Activated T-cell treated with anti-CD3 and anti-CD28 coated beads, Interleukin-2, amount 50 U/mL, for 24 hours (primary cell): ENCODE measurements around the gene SFTPB.

ENCODE experiments used
- DNase-seq: peaks from one replicate; pipeline ENCODE4 v3.0.0-alpha.2; 2020
- H3K27ac Mint-ChIP-seq: 2 replicates; pipeline ENCODE4 v1.8.0; 2020; ENCODE audit warnings: mild to moderate bottlenecking, mixed read lengths
- H3K27me3 Mint-ChIP-seq: 2 replicates; pipeline ENCODE4 v1.8.0; 2020; ENCODE audit warnings: mixed read lengths
- H3K36me3 Mint-ChIP-seq: 2 replicates; pipeline ENCODE4 v1.8.0; 2020; ENCODE audit warnings: low read depth, mixed read lengths
- H3K4me1 Mint-ChIP-seq: 2 replicates; pipeline ENCODE4 v1.8.0; 2020; ENCODE audit warnings: low read depth, mixed read lengths
- H3K4me3 Mint-ChIP-seq: 2 replicates; pipeline ENCODE4 v1.8.0; 2020; ENCODE audit warnings: mild to moderate bottlenecking, moderate library complexity, mixed read lengths
- H3K9me3 Mint-ChIP-seq: 2 replicates; pipeline ENCODE4 v1.8.0; 2020; ENCODE audit warnings: mixed read lengths

The SFTPB gene

GRCh38 chr2:85706599-85707296, 38.7 kb upstream of the SFTPB start:
- Mint-ChIP-seq H3K9me3 (no peaks in the 10 kb centered on the region), H3K36me3 (no peaks in the 10 kb centered on the region), H3K27me3 (peaks cover 13% of the 10 kb centered on the region), H3K27ac (no peak overlapping the region), H3K4me1 (peaks cover 28% of the 10 kb centered on the region), H3K4me3 (no peak overlapping the region)
- DNase-seq, result no peak

DNA sequence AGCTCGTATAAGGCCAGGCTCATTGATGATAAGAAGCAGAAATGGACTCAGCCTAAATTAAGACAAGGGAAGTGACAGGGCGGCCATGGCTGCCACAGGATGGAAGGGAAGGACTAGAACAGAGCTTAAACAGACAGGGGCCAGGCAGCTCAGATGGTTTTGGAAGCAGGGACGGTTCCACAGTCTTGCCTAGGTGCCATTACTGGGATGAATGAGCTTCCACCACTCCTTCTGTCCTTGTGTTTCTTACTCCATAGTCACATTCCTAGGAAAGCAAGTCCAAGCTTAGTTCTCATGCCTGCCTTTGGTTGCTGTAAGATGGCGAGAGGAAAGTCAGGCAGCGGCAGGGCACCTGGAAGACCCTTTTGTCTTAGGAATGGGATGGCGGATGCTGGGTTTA, 38.1 kb upstream of the SFTPB start:
- Mint-ChIP-seq H3K36me3 (no peaks in the 10 kb centered on the region), H3K4me1 (peaks cover 31% of the 10 kb centered on the region), H3K27me3 (peaks cover 9% of the 10 kb centered on the region), H3K9me3 (no peaks in the 10 kb centered on the region), H3K4me3 (no peak overlapping the region), H3K27ac (no peak overlapping the region)
- no peak for DNase-seq

GRCh38 chr2:85705680-85706039, 37.7 kb upstream of the SFTPB start:
- DNase-seq, result no peak
- no peak overlapping the region for H3K27ac Mint-ChIP-seq

DNA sequence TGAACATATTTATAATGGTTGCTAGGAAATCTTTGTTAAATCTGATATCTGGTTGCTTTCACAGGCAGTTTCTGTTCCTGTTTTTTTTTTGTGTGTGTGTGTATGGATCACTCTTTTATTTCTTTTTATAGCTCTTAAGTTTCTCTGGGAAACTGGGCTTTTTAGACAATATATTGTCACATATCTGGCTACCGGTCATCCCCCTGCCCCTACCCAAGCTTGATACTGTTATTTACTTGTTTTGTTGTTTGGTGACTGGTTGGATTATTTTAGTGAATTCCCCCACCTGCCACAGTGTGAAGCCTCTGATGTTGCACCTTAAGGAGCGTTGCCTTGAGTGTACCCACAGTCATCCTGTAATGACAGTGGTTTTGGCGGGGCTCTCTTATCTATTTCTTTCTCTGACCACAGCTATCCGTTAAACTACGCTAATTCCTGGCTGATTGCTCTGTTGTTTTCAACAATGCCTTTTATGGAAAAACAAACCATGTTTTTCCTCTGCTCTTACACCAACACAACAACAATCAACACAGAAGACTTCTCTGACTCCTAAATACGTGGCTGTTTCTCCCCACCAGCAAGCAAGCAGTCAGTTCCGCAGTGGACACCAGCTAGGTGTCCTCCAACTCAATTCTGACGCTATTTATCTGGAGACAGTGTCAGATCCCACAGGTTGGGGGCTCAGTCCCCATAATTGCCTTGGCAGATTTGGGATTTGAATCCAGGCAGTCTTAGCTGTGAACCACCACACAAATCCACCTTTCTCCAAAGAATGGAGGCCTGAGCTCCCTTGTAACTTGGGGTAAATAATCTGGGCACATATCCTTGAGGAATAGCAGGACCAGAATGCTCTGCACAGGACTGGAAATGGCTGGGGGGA, 37.0 kb upstream of the SFTPB start:
- no peaks in the 10 kb centered on the region for H3K36me3 Mint-ChIP-seq
- H3K4me3 Mint-ChIP-seq, result no peak overlapping the region
- H3K9me3 Mint-ChIP-seq, result no peaks in the 10 kb centered on the region
- H3K27ac Mint-ChIP-seq, result no peak overlapping the region
- peaks cover 31% of the 10 kb centered on the region for H3K4me1 Mint-ChIP-seq
- no peak for DNase-seq
- H3K27me3 Mint-ChIP-seq, result peaks cover 9% of the 10 kb centered on the region

More at GRCh38 chr2:85705680-85706039, 37.7 kb upstream of the SFTPB start:
- Mint-ChIP-seq H3K36me3 (no peaks in the 10 kb centered on the region), H3K27me3 (peaks cover 9% of the 10 kb centered on the region), H3K4me3 (no peak overlapping the region), H3K9me3 (no peaks in the 10 kb centered on the region), H3K4me1 (peaks cover 31% of the 10 kb centered on the region)

- Mint-ChIP-seq H3K4me3 (no peak overlapping the region), H3K27ac (no peak overlapping the region), H3K27me3 (peaks cover 6% of the 10 kb centered on the region), H3K36me3 (no peaks in the 10 kb centered on the region), H3K9me3 (no peaks in the 10 kb centered on the region), H3K4me1 (peaks cover 31% of the 10 kb centered on the region)
- no peak for DNase-seq
These were observed 36.0 kb upstream of the SFTPB start for GRCh38 chr2:85704038-85704437.

DNA sequence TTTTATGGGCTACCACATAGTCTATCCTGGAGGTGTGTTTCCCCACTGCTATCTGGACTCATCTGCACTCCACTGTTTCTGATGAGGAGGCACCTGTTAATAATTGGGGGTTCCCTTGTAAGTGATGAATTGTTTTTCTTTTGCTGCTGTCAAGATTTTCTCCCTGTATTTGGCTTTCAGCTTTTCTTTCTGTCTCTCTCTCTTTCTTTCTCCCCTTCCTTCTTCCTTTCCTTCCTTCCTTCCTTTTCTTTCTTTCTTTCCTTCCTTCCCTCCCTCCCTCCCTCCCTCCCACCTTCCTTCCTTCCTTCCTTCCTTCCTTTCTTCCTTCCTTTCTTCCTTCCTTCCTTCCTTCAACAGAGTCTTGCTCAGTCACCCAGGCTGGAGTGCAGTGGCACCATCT, 35.3 kb upstream of the SFTPB start:
- Mint-ChIP-seq H3K9me3 (no peaks in the 10 kb centered on the region), H3K27me3 (peaks cover 6% of the 10 kb centered on the region), H3K4me3 (no peak overlapping the region), H3K27ac (no peak overlapping the region), H3K4me1 (peaks cover 31% of the 10 kb centered on the region), H3K36me3 (no peaks in the 10 kb centered on the region)
- DNase-seq, result no peak

GRCh38 chr2:85702800-85703199, 34.8 kb upstream of the SFTPB start:
- no peak overlapping the region for H3K27ac Mint-ChIP-seq

GRCh38 chr2:85702172-85702571, 34.2 kb upstream of the SFTPB start:
- Mint-ChIP-seq H3K27me3 (peaks cover 2% of the 10 kb centered on the region), H3K4me1 (peaks cover 28% of the 10 kb centered on the region), H3K27ac (no peak overlapping the region), H3K9me3 (no peaks in the 10 kb centered on the region), H3K36me3 (no peaks in the 10 kb centered on the region), H3K4me3 (no peak overlapping the region)
- DNase-seq, result no peak

More at GRCh38 chr2:85702800-85703199, 34.8 kb upstream of the SFTPB start:
- Mint-ChIP-seq H3K4me1 (peaks cover 31% of the 10 kb centered on the region), H3K9me3 (no peaks in the 10 kb centered on the region), H3K36me3 (no peaks in the 10 kb centered on the region), H3K27me3 (peaks cover 3% of the 10 kb centered on the region), H3K4me3 (no peak overlapping the region)
- DNase-seq, result no peak

DNA sequence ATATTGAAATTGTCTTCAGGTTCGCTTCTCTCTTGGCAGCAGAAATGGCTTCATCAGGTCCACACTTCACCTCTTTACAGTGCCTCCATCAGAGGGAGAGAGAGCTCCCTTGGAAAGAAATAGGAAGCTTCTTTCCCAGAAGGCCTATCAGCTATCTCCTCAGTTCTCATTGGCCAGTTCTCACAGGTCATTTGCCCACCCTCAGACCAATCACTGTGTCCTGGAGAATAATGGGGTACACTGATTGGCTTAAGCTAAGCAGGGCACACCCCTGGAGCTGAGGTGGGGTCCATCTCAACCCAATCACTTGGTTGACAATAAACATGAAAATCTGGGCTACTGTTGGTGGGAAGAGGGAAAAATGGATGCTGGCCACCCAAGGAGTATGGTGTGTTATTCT, 31.3 kb upstream of the SFTPB start:
- Mint-ChIP-seq H3K4me3 (no peak overlapping the region), H3K36me3 (no peaks in the 10 kb centered on the region), H3K9me3 (no peaks in the 10 kb centered on the region), H3K4me1 (peaks cover 18% of the 10 kb centered on the region), H3K27me3 (no peaks in the 10 kb centered on the region), H3K27ac (no peak overlapping the region)
- no peak for DNase-seq

- no peak for DNase-seq
- Mint-ChIP-seq H3K4me3 (no peak overlapping the region), H3K27ac (no peak overlapping the region), H3K9me3 (no peaks in the 10 kb centered on the region), H3K4me1 (peaks cover 18% of the 10 kb centered on the region), H3K36me3 (no peaks in the 10 kb centered on the region), H3K27me3 (no peaks in the 10 kb centered on the region)
These were observed 30.9 kb upstream of the SFTPB start for GRCh38 chr2:85698880-85699254.

DNA sequence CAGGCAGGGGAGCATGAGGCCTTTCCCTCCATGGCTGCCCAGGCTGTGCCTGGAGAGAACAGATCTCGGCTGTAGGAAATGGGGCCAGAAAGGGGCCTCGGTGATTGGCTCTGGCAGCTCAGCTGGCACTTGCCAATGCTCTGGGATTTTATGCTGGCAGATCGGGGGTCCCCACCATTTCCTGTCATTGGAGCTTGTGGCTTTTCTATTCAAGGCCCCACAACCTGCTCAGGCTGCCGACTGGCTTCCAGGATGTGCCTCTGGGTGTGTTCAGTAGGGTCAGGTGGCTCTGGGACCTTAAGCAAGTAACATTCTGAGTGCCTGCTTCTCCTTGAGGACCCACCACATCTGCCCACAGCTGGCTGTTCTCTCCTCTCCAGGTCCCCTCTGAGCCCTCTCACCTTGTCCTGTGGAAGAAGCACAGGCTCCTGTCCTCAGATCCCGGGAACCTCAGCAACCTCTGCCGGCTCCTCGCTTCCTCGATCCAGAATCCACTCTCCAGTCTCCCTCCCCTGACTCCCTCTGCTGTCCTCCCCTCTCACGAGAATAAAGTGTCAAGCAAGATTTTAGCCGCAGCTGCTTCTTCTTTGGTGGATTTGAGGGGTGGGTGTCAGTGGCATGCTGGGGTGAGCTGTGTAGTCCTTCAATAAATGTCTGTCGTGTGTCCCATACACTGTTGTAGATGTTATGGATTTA, 30.3 kb upstream of the SFTPB start:
- Mint-ChIP-seq H3K27ac (no peak overlapping the region), H3K9me3 (no peaks in the 10 kb centered on the region), H3K4me3 (no peak overlapping the region), H3K27me3 (no peaks in the 10 kb centered on the region), H3K36me3 (no peaks in the 10 kb centered on the region), H3K4me1 (peaks cover 18% of the 10 kb centered on the region)
- DNase-seq, result no peak

GRCh38 chr2:85697716-85698115, 29.7 kb upstream of the SFTPB start:
- H3K36me3 Mint-ChIP-seq, result no peaks in the 10 kb centered on the region
- no peaks in the 10 kb centered on the region for H3K27me3 Mint-ChIP-seq
- no peak overlapping the region for H3K4me3 Mint-ChIP-seq
- H3K4me1 Mint-ChIP-seq, result peaks cover 12% of the 10 kb centered on the region
- no peak for DNase-seq
- H3K27ac Mint-ChIP-seq, result no peak overlapping the region
- no peaks in the 10 kb centered on the region for H3K9me3 Mint-ChIP-seq

- Mint-ChIP-seq H3K4me1 (peaks cover 7% of the 10 kb centered on the region), H3K36me3 (no peaks in the 10 kb centered on the region), H3K27ac (no peak overlapping the region), H3K9me3 (no peaks in the 10 kb centered on the region), H3K4me3 (no peak overlapping the region), H3K27me3 (no peaks in the 10 kb centered on the region)
- no peak for DNase-seq
These were observed 29.1 kb upstream of the SFTPB start for GRCh38 chr2:85697096-85697495.

- Mint-ChIP-seq H3K4me3 (peak overlapping the region; percentile 35), H3K27me3 (no peaks in the 10 kb centered on the region), H3K9me3 (no peaks in the 10 kb centered on the region), H3K4me1 (peaks cover 4% of the 10 kb centered on the region), H3K27ac (no peak overlapping the region), H3K36me3 (no peaks in the 10 kb centered on the region)
- no peak for DNase-seq
These were observed 28.0 kb upstream of the SFTPB start for GRCh38 chr2:85695691-85696668.
